ENCODE data around the gene FIG4.
A peak's percentile ranks its signal among the peaks of the same experiment; 100 is the strongest.
"Not testable (repeated sequence)": the region's sequence is repeated elsewhere in the genome, so short reads cannot be mapped to it uniquely, and the experiment has no call there.

FIG4 gene

DNA sequence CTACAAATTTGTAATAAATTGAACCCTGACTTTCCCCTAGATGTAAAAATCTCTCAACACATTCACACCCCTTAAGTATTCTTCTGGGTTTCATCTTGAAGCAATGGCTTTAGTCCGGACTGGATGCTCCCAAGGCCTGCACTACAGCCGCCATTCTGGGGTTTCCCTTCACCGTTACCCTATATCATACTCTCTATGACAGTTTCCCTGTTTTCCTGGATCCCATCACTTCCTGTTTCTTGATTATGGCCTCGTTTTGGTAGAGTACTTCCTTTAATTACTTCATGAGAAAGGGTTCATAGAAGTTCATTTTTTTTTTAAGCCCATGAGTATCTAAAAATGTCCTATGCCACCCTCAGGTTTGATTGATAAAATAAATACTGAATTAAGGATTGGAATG, 11.7 kb downstream of the FIG4 start:
- no peak for DNase-seq (ENCODE audit: low read depth in 2 of 2)

DNA sequence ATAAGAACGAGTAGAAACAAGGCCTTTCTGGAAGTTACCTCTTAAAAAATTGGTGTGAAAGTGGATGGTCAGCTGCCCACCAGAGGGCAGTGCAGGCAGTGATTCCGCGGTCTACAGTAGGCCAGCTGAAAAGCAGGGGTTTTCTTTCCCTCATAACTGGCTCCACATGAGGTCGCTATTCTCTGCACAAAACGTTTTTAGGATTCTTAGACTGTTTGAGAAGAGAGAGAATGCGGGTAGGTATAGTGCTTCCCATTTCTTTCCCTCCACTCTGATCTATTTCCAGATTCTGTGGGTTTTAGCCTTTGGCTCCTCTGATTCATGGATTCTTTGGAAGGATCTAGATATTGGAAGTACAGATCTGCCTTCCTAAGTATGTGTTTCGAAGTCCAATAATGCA, 14.2 kb downstream of the FIG4 start:
- DNase-seq (ENCODE audit: low read depth in 2 of 2) = peak; percentile 46 to 56

DNA sequence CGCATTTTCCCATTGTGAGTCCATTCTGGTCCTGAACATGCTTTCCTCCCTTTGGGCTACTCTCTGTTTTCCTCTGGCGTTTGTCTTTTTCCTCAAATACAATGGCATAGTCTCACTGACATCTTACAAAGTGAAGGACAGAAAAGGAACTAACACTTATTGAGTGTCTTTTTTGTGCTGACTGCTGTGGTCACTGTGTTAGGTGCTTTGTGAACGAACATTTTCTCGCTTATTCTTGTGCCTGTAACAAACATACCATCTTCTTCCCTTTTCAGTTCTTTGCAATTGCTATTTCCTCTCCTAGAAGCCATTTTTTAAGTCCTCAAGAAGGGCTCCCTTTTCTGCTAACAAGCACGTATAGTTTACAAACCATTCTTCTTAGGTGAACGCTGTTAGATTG, 15.4 kb downstream of the FIG4 start:
- no peak for DNase-seq (ENCODE audit: low read depth in 2 of 2)

DNA sequence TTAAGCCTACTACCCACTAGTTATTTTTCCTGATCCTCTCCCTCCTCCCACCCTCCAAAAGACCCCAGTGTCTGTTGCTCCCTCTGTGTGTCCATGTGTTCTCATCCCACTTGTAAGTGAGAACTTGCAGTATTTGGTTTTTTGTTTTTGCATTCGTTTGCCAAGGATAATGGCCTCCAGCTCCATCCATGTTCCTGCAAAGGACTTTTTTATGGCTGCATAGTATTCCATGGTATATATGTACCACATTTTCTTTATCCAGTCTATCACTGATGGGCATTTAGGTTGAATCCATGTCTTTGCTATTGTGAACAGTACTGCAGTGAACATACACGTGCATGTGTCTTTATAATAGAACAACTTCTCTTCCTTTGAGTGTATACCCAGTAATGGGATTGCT, 17.0 kb downstream of the FIG4 start:
- not testable (repeated sequence) for DNase-seq (ENCODE audit: low read depth in 2 of 2)

DNA sequence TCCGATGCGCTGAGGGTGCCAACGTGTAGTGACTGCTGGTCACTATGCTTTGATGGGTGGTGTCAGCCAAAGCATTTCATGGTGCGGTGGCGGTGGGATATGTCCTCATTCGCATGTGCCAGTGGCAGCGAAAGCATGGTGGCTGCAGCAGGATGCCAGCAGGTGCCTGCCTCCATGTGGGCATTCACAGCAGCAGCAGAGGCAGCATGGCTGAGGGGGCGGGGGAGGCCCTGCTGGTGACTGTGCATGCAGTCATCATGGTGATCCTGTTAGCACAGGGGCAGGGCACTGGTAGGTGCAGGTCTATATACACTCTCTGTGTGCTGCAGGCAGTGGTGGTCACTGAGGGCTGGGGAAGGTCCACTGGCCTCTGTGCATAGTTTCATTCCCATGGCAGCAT, 22.0 kb downstream of the FIG4 start:
- DNase-seq (ENCODE audit: low read depth in 2 of 2) = no peak

DNA sequence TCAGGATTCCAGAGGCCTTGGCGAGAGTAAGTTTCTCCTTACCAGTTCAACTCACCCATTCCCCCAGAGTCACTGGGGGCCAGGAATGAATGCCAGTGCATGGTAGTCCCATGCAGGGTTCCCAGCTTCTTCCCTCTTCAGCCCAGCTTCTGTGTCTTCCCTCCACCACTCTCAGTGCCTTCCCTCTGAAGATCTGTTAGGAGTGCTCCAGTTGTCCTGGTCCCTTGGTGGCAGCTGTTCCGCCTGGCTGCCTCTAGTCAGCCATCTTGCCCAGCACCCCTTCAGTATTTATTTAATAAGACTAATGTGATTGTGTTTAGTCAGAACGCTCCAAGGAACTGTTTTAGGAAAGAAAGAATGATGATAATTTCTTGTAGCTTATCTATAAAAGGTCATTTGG, 23.1 kb downstream of the FIG4 start:
- DNase-seq (ENCODE audit: low read depth in 2 of 2) = no peak

DNA sequence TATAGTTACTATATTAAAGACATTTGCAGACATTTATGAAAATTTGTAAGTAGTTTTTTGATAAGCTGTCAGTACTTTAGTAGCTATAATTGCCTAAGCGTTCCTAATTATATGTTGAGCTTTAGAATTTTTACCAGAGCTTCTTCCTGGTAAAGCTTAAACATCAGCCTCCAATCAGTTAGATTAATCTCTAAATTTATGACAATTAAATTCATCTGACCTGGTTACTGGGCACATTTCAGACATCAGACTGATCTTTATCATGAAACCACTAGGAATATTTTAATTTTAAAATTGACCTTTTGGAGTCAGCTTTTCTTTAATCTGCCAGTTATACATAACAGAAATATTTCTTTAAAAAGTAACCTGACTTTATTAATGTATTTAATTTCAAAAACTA, 23.5 kb downstream of the FIG4 start:
- DNase-seq (ENCODE audit: low read depth in 2 of 2) = no peak

DNA sequence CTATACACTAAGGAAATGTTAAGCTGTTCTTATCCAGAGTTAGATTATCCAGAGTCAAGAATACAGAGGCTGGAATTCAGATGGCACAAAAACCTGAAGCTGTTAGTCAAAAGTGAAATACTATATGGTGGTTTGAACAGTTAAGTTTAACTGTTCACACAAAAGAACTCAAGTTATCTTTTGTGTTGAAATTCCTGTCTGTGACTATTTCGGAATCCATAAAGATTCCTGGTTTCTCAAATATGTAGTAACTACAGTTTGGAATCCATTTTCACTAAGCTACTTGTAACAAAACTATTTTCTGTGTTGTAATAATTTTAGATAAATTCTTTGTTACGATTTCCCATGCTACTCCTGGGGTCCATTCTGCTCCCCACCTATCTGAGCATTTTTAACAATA, 24.5 kb downstream of the FIG4 start:
- DNase-seq (ENCODE audit: low read depth in 2 of 2) = no peak

DNA sequence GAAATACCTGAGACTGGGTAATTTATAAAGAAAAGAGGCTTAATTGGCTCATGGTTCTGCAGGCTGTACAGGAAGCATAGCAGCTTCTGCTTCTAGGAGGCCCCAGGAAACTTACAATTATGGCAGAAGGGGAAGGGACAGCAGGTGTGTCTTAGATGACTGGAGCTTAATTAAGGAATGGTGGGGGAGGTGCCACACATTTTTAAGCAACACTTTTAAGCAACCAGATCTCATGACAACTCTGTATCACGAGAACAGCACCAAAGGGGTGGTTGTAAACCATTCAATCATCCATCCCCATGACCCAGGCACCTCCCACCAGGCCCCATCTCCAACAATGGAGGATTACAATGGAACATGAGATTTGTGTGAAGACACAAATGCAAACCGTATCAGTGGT, 26.9 kb downstream of the FIG4 start:
- DNase-seq (ENCODE audit: low read depth in 2 of 2) = no peak

DNA sequence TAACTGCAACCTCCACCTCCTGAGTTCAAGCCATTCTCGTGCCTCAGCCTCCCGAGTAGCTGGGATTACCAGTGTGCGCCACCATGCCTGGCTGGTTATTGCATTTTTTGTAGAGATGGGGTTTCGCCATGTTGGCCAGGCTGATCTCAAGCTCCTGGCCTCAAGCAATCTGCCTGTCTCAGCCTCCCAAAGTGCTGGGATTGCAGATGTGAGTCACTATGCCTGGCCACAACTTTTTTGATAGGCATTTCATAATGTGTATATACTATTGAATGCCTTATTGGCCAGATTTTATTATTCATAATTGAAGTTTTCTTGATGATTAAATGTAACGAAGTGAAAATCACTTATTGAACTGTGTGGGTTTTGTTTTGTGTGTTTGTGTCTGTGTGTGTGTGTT, 27.9 kb downstream of the FIG4 start:
- DNase-seq (ENCODE audit: low read depth in 2 of 2) = no peak

DNA sequence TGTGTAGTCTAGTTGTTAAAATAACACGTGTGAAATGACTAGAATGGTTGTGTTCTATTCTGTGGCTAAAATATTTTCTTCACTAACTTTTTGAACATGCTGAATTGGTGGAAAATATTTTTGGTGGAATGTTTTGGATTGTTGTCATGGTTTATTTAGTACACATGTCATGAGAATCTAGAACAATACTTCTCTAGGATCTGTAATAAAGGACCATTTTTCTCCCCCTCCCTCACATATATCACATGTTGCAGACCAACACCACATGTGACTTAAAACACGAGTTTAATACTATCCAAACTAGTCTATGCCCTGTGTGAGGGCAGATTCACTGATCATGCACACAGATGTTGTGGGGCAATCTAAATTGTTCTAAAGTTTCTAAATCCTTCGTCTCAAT, 29.2 kb downstream of the FIG4 start:
- DNase-seq (ENCODE audit: low read depth in 2 of 2) = no peak

DNA sequence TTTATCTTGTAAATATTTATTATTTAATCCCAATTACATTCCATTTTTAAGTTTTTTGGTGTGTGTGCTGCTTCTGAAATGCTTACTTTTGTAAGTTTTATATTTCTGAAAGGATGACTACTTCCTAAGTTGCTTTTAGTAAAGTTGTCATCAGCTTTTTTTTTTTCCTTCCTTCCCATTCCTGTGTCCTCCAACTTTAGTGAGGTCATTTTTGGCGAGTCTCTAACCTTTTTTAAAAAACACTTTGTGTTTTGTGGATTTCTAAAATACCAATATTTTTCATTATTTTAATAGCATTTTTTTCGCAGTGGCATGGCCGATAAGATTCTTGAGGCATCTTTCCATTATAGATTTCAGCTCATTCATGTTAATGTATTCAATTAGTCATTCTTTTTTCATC, 30.9 kb downstream of the FIG4 start:
- DNase-seq (ENCODE audit: low read depth in 2 of 2) = no peak

DNA sequence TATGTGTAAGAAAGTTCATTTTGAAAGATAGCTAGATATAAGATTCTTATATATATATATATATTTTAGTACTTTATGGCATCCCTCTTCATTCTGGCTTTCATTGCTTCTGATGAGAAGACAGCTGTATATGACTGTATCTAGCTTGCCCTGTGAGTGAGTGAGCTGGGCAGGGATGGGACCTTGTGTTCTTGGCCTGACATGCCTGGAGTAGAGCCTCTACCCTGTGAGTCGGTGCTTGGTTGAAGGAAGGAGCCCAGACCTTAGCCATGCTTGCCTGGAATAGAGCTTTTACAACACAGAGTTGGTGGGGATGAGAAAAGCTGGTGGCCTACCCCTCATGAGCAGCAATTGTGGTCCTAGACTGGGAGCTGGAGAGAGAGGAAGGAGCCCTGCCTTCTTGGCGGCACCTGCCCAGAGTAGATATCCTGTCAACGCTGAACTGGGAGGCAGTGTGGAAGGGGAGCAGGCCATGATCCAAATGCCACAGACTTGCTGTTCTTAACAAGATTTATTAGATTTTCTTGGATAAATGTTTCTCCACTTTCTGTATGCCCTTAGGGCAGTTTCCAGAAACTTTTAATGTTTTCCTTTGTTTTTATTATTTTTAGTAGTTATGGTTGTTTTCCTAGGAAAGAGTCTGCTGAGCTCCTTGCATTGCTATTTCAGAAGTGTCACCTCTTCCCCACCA, 31.6 kb downstream of the FIG4 start:
- no peak for DNase-seq (ENCODE audit: low read depth in 2 of 2)

DNA sequence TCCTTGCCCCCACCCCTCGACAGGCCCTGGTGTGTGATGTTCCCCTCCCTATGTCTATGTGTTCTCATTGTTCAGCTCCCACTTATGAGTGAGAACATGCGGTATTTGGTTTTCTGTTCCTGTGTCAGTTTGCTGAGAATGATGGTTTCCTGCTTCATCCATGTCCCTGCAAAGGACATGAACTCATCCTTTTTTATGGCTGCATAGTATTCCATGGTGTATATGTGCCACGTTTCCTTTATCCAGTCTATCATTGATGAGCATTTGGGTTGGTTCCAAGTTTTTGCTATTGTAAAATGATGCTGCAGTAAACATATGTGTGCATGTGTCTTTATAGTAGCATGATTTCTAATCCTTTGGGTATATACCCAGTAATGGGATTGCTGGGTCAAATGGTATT, 34.2 kb downstream of the FIG4 start:
- DNase-seq (ENCODE audit: low read depth in 2 of 2) = not testable (repeated sequence)

DNA sequence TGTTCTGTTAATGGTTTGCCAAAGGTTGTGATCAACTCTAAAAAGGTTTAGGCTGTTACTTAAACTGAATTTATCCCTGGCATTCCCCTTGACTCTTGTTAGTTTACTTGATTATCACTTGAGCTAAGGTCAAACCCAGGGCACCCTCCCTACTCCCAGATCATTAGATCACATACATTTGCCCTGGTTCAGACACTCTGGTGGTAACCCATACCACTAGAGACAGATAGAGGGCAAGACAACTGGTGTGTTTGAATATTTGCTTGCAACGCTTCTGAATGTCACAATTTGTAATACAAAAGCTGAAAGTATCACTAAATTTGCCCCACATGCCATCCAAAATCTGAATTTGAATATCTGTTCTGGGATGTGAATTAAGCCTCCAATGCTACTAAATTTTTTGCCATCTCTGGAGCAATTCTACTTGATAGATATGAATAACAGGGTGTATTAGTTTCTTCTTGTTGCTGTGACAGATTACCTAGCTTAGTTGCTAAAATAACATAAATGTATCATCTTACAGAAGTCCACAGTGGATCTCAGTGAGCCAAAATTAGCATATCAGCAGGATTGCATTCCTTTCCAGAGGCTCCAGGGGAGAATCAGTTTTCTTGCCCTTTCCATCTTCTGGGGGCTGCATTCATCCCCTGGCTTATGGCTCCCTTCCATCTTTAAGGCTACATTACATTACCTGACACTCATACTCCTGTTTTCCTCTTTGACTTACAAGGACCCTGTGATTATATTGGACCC, 45.4 kb downstream of the FIG4 start:
- no peak for DNase-seq (ENCODE audit: low read depth in 2 of 2)

DNA sequence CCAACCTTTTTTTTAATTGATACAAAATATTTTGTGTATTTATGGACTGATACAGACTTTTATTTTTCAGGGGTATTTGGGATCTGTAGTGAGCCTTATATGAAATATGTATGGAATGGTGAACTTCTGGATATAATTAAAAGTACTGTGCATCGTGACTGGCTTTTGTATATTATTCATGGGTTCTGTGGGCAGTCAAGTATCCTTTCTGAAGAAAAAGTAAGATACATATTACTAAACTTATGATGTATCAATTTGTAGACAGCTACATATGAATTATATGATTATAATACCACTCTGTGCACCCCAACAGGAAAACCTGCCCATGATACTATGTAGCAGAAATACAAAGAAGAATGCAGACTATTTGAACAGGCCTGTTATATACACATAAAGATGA, 47.2 kb downstream of the FIG4 start:
- no peak for DNase-seq (ENCODE audit: low read depth in 2 of 2)

DNA sequence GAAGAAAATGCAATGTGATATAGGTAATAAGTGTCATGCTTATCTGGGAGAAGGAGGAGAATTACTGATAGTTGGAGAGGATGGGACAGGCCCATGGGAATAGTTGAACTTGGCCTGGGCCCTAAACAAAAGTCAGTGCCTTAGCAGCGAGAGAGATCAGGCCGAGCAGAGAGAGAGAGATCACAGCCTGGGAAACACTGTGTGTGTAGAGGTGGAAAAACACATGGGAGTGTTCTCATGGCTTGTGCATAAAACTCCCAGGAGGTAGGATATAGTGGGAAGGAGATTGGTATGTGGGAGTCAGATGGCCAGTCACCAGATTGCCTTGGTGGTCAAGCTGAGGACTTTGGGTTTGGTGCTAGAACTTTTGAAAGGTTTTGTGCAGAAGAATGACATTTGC, 47.6 kb downstream of the FIG4 start:
- no peak for DNase-seq (ENCODE audit: low read depth in 2 of 2)

DNA sequence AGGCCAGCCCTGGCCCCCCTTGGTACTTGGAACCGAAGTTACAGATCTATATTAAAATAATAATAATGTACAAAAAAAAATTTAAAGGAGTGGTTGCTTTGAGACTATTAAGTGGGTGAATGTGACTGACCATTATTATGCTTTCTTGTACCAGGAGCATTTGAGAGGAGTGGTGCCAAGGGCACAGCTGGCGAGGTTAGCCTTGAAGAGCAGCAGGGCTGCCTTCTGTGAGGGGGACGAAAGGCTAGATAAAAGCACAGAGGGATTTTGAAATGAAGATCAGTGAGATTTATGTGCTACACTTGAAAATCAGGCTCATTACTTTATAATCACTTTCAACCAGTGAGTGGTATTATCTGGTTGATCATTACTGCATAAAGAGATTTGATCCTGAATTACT, 48.6 kb downstream of the FIG4 start:
- DNase-seq (ENCODE audit: low read depth in 2 of 2) = no peak

DNA sequence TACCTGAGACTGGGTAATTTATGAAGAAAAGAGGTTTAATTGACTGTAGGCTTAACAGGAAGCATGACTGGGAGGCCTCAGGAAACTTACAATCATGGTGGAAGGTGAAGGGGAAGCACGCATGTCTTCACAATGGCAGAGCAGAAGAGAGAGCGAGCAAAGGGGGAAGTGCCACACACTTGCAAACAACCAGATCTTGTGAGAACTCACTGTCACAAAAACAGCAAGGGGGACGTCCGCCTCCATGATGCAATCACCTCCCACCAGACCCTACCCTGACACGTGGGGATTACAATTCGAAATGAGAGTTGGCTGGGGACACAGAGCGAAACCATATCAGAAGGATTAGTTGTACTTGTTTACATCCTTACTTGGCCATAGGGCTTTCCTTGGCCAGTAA, 49.7 kb downstream of the FIG4 start:
- no peak for DNase-seq (ENCODE audit: low read depth in 2 of 2)

DNA sequence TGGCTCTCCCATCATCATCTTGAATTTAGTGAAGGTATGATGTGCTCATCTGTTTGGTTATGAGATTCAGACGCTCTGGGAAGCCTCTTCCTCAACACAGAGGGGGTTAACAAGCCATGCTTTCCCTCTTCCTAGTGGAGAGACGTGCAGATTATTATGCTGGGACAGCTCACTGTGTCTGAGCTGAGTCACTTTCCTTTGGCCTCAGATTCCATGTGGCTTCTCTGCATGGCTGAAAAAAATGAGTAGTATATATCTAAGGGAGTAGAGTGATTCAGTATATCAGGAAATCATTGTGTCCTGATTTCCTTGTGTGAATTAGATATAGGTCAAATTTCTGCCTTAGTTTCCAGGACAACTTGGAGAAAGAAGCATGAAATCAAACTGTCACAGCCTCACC, 52.6 kb downstream of the FIG4 start:
- no peak for DNase-seq (ENCODE audit: low read depth in 2 of 2)

DNA sequence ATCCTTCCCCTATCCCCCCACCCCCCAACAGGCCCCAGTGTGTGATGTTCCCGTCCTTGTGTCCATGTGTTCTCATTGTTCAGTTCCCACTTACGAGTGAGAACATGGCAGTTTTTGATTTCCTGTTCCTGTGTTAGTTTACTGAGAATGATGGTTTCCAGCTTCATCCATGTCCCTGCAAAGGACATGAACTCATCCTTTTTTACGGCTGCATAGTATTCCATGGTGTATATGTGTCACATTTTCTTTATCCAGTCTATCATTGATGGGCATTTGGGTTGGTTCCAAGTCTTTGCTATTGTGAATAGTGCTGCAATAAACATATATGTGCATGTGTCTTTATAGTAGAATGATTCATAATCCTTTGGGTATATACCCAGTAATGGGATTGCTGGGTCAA, 53.7 kb downstream of the FIG4 start:
- not testable (repeated sequence) for DNase-seq (ENCODE audit: low read depth in 2 of 2)

DNA sequence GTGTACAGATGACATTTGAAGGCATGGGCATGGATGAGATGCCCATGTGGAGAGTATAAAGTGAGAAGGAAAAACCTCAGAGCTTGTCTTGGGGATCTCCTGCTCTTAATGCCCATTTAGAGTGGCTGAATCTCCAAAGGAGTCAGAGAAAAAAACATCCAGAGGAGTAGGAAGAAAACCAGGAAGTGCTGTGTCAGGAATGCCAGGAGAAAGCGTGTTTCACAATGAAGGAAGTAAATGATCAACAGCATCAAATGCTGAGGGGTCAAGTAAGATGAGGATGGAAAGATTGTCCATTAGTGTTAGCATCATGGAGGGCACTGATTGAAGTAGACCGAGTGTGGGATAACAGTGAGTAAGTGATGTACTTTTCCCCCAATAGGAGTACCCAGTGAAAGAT, 56.1 kb downstream of the FIG4 start:
- no peak for DNase-seq (ENCODE audit: low read depth in 2 of 2)

DNA sequence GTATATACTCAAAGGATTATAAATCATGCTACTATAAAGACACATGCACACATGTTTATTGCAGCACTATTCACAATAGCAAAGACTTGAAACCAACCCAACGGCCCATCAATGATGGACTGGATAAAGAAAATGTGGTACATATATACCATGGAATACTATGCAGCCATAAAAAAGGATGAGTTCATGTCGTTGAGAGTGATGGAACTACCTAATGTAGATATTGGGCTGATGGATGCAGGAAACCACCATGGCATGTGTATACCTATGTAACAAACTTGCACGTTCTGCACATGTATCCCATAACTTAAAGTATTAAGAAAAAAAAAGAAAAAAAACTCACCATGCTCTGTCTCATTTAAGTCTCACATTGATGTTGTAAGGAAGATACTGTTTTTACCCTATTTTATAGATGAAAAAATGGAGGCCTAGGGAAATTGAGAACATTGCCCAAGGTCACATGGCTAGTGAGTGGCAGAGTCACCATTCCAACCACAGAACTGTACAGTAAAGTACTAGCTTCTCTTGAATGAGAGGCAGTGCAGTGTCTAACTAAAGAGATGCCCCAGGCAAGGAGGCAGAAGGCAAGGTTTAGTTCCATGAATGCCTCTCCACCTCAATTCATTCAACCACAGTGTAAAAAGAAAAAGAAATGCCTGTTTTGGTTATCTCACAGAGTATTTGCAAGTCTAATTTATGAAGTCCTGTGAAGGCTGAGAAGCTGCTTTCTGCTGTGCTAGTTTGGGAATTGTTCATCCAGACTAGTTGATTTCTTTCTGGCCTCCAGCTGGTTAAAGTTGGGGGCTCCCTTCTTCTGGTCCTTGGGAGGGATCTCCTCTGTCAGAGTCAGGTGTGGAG, 68.2 kb downstream of the FIG4 start:
- no peak for DNase-seq (ENCODE audit: low read depth in 2 of 2)

Measured in stimulated activated CD8-positive, alpha-beta memory T cell treated with anti-CD3 and anti-CD28 coated beads, Interleukin-7, amount 100 ng/mL, for 1 hour (primary cell).